ENCODE results near the gene POLK. TPM values are rescaled to one million over a fixed set of nuclear protein-coding genes. Genes with fewer than 3 reads are reported as not detected.

Gene POLK
- total and polyA plus RNA-seq, 2 of the 8 experiments (the other 6 are each of a cell fraction or from before 2014, with no cell fraction given) = 2.0 to 9.0 TPM

- no peaks in the 10 kb centered on the region for H4K20me1 ChIP-seq (replicated peaks in 1 of 2; ENCODE audit: control insufficient read depth in 1 of 2, insufficient read depth in 2 of 2, low read length in 2 of 2)
- FAIRE-seq = no peak
- H2BK5ac ChIP-seq (ENCODE audit: low read depth, low read length) = no peak overlapping the region
- no peak overlapping the region for H3K4ac ChIP-seq (replicated peaks; ENCODE audit: insufficient read length, low read depth, low read length)
- no peak overlapping the region for H2BK20ac ChIP-seq (ENCODE audit: low read length)
- no peak overlapping the region for H4K5ac ChIP-seq (ENCODE audit: insufficient read length, low read depth, low read length)
- no peak overlapping the region for H3K18ac ChIP-seq (ENCODE audit: extremely low read depth, low read length)
- no peak for DNase-seq (ENCODE audit: low read depth in 1 of 2, low spot score in 2 of 2)
- H4K8ac ChIP-seq (ENCODE audit: extremely low read depth, insufficient read depth, low read length) = no peak overlapping the region
- H2AFZ ChIP-seq (ENCODE audit: low read length) = no peak overlapping the region
- POLR2A ChIA-PET (ENCODE audit: partially characterized antibody) = no interaction called here
- H4K91ac ChIP-seq (replicated peaks; ENCODE audit: insufficient read length, low read length) = no peak overlapping the region
- no peaks in the 10 kb centered on the region for H3K23me2 ChIP-seq (ENCODE audit: low read depth, low read length)
- no peaks in the 10 kb centered on the region for H3K4me1 ChIP-seq (replicated peaks in 1 of 4; ENCODE audit: control insufficient read depth in 3 of 4, insufficient read depth in 4 of 4, low read length in 3 of 4)
- no peaks in the 10 kb centered on the region for H3K9me3 ChIP-seq (ENCODE audit: insufficient read depth in 2 of 2, low read depth in 1 of 2, low read length in 1 of 2)
- no peak overlapping the region for H3K9ac ChIP-seq (replicated peaks in 1 of 4; ENCODE audit: extremely low read depth in 1 of 4, low read depth in 3 of 4, low read length in 3 of 4)
- no peak overlapping the region for H3K23ac ChIP-seq (ENCODE audit: insufficient read length)
- no peaks in the 10 kb centered on the region for H3K79me2 ChIP-seq (ENCODE audit: control insufficient read depth in 1 of 2, insufficient read depth in 2 of 2, low read length in 2 of 2)
- H3K79me1 ChIP-seq (ENCODE audit: low read depth, low read length) = no peaks in the 10 kb centered on the region
- H2AK5ac ChIP-seq (ENCODE audit: low read depth, low read length) = no peak overlapping the region
- WGBS, 2 experiments (ENCODE audit: extremely low coverage in 1 of 2, insufficient coverage in 1 of 2, insufficient read length in 1 of 2, insufficient replicate concordance in 2 of 2, low coverage in 1 of 2, low lambda C conversion rate in 2 of 2, missing lambda C conversion rate in 1 of 2) = 86% methylated on average over 3 of the region's 3 CpGs; no CpG with 5 or more reads in 1 of the 2 experiments
- no peaks in the 10 kb centered on the region for H3K27me3 ChIP-seq (replicated peaks in 1 of 4; ENCODE audit: control insufficient read depth in 3 of 4, extremely low read depth in 1 of 4, insufficient read depth in 3 of 4, low read length in 3 of 4)
- no peaks in the 10 kb centered on the region for H3K36me3 ChIP-seq (ENCODE audit: control insufficient read depth in 2 of 4, insufficient read depth in 4 of 4, low read length in 3 of 4)
- no peak overlapping the region for H3K14ac ChIP-seq (ENCODE audit: insufficient read length)
- H2BK12ac ChIP-seq (ENCODE audit: low read depth, low read length) = no peak overlapping the region
- no peak overlapping the region for H3K56ac ChIP-seq (replicated peaks; ENCODE audit: insufficient read length, low read depth, low read length)
- H3K27ac ChIP-seq (ENCODE audit: low read depth, low read length) = no peak overlapping the region
- no peak overlapping the region for H2BK15ac ChIP-seq (ENCODE audit: low read length)
- CTCF ChIA-PET (ENCODE audit: partially characterized antibody) = no interaction called here
- no peak overlapping the region for H2BK120ac ChIP-seq (replicated peaks; ENCODE audit: low read depth, low read length)
- H3K4me3 ChIP-seq (ENCODE audit: extremely low read depth in 1 of 4, insufficient read depth in 2 of 4, low read depth in 3 of 4, low read length in 4 of 4) = no peak overlapping the region
- TF ChIP-seq POLR2A (IDR thresholded peaks at IDR 0.05; ENCODE audit: control extremely low read depth in 1 of 2, low read depth in 2 of 2, low read length in 2 of 2) (no peak), BCL11A (IDR thresholded peaks at IDR 0.05; ENCODE audit: low read depth in 2 of 2, low read length in 2 of 2) (peak in 1 of 2 experiments; percentile 42), TEAD4 (IDR thresholded peaks at IDR 0.05; ENCODE audit: low read depth, low read length) (peak; percentile 73), NANOG (IDR thresholded peaks at IDR 0.05; ENCODE audit: insufficient read depth, low read depth, low read length, poor library complexity, severe bottlenecking) (peak; percentile 87), HDAC2 (IDR thresholded peaks at IDR 0.05; ENCODE audit: borderline replicate concordance in 1 of 2, low read depth in 2 of 2, low read length in 2 of 2) (peak in 1 of 2 experiments; percentile 19; a peak in 1 of 4 replicates), RXRA (IDR thresholded peaks at IDR 0.05; ENCODE audit: insufficient read depth, low read depth, low read length) (no peak), EP300 (IDR thresholded peaks at IDR 0.05; ENCODE audit: borderline replicate concordance in 1 of 2, low read depth in 2 of 2, low read length in 2 of 2) (no peak)
- no peak overlapping the region for H3K4me2 ChIP-seq (ENCODE audit: insufficient read depth in 1 of 2, low read depth in 2 of 2, low read length in 2 of 2)
Measured at GRCh38 chr5:75588666-75589065, 77.0 kb downstream of the POLK start.
